ENCODE results near the gene ALG10B. TPM values are rescaled to one million over a fixed set of nuclear protein-coding genes. Genes with fewer than 3 reads are reported as not detected.

ALG10B gene
- total RNA-seq, 2 donors from 2014 or later = 2.6 to 3.6 TPM

DNA sequence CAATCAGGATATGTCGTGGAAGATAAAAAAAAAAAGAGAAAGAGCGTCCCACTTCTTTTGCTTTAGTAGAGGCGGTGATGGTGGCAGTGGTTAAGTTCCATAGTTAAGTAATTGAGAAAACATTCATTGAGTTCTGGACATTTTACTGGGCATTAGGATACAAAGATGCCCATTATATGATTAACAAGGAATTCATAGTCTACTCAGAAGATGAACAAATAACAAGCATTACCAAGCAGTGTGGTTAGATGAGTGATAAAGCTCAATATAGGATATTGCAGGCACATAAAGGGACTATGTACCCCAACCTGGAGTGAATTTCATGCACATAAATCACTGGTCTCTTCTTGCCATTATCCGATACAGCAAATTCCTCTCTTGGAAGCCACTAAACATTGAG, 53.7 kb downstream of the ALG10B start:
- Histone ChIP-seq H3K9me3 (no peaks in the 10 kb centered on the region), H3K27me3 (no peaks in the 10 kb centered on the region), H3K36me3 (no peaks in the 10 kb centered on the region), H3K27ac (no peak overlapping the region), H3K4me1 (no peaks in the 10 kb centered on the region), H3K4me3 (no peak overlapping the region)
- DNase-seq (ENCODE audit: low spot score) = no peak
- TF ChIP-seq, protein P1, sequence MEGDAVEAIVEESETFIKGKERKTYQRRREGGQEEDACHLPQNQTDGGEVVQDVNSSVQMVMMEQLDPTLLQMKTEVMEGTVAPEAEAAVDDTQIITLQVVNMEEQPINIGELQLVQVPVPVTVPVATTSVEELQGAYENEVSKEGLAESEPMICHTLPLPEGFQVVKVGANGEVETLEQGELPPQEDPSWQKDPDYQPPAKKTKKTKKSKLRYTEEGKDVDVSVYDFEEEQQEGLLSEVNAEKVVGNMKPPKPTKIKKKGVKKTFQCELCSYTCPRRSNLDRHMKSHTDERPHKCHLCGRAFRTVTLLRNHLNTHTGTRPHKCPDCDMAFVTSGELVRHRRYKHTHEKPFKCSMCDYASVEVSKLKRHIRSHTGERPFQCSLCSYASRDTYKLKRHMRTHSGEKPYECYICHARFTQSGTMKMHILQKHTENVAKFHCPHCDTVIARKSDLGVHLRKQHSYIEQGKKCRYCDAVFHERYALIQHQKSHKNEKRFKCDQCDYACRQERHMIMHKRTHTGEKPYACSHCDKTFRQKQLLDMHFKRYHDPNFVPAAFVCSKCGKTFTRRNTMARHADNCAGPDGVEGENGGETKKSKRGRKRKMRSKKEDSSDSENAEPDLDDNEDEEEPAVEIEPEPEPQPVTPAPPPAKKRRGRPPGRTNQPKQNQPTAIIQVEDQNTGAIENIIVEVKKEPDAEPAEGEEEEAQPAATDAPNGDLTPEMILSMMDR (IDR thresholded peaks at IDR 0.05) = no peak

DNA sequence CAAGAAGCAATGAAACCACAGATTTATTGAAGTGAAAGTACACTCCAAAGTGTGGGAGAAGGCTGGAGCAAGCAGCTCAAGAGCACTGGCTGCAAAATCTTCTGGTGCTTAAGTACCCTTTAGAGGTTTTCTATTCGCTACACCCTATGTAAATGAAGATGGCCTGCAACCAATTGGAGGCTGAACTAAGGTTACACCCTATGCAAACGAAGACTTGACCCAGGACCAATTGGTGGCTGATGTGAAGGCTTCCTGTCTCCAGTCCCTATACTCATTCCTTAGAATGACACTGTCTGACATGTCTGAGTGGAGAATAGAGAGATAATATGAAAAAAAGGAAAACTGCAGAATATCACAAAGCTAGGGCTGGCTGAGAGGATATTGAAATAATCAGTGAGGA, 57.2 kb downstream of the ALG10B start:
- no peaks in the 10 kb centered on the region for H3K27me3 ChIP-seq

DNA sequence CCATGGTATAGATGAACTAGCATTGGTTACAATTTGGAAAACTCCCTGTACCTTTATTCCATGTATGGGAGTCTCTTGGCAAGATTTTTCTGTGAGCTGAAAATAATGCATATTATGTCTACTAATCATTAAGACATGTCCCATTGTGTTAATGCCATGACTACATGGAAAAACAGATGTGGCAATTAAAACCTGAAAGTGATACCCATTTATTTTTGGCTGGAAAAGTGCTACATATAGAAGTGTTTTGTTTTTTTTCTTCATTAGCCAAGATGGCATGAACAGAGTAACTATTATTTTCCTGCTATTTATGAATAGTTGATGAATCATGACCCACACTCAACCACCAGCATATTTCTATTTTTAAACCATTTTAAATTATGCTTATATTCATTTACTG, 58.2 kb downstream of the ALG10B start:
- no peak overlapping the region for H3K4me3 ChIP-seq
- peaks cover 0 to 3% of the 10 kb centered on the region in 2 donors for H3K9me3 ChIP-seq
- H3K27ac ChIP-seq = no peak overlapping the region
- TF ChIP-seq, protein P1 (IDR thresholded peaks at IDR 0.05) = no peak
- no peak for DNase-seq (ENCODE audit: low spot score)
- no peaks in the 10 kb centered on the region for H3K4me1 ChIP-seq
- H3K36me3 ChIP-seq = no peaks in the 10 kb centered on the region
- H3K27me3 ChIP-seq = no peaks in the 10 kb centered on the region

More for the DNA sequence above, 57.2 kb downstream of the ALG10B start:
- TF ChIP-seq, protein P1 (IDR thresholded peaks at IDR 0.05) = no peak
- no peaks in the 10 kb centered on the region for H3K36me3 ChIP-seq
- H3K27ac ChIP-seq = no peak overlapping the region
- H3K4me3 ChIP-seq = no peak overlapping the region
- no peaks in the 10 kb centered on the region for H3K4me1 ChIP-seq
- no peak for DNase-seq (ENCODE audit: low spot score)
- no peaks in the 10 kb centered on the region for H3K9me3 ChIP-seq
